Myocyte (in vitro differentiated cells): Measurements from ENCODE around the gene KIFBP. TPM values are rescaled to one million over a fixed set of nuclear protein-coding genes. Genes with fewer than 3 reads are reported as not detected.
A peak's percentile ranks its signal among the peaks of the same experiment; 100 is the strongest.
"Not testable (repeated sequence)": the region's sequence is repeated elsewhere in the genome, so short reads cannot be mapped to it uniquely, and the experiment has no call there.

ENCODE experiments used
- DNase-seq: peaks from one replicate; pipeline ENCODE4 v3.0.0-alpha.2; 2012; ENCODE audit warnings: low read depth
- total RNA-seq: library from RNA; depleted of rRNA; stranded (reverse); fragments of >200 nt; gene quantifications from 2 replicates; pipeline ENCODE4 v1.2.3, GENCODE V29; 2014

The KIFBP gene
- total RNA-seq, 1 donor from 2014 or later = 39.3 TPM

- peak; percentile 62 for DNase-seq
Observed at GRCh38 chr10:69004821-69005220, 16.2 kb downstream of the KIFBP start.

GRCh38 chr10:69005704-69006485 is 17.3 kb downstream of the KIFBP start:
- DNase-seq = no peak

DNA sequence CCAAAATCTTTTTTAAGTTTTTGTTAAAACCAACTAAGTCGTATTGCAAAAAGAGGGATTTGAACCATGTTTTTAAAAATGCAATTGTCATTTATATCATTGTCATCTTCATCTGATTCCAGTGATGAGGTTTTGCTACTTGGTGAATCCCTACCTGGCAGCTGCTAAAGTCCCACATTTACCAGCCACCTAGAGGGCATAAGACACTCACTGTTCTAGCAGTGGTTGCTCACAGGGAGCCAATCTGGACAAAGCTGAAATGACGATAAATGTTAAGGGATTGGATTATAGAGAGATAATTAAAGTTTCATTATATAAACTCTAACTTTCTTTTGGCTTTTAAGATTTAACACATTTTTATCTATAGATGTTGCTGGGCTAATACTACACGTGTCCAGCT is 18.7 kb downstream of the KIFBP start:
- no peak for DNase-seq

- DNase-seq = no peak
Observed at GRCh38 chr10:69009360-69009759, 20.8 kb downstream of the KIFBP start.

DNA sequence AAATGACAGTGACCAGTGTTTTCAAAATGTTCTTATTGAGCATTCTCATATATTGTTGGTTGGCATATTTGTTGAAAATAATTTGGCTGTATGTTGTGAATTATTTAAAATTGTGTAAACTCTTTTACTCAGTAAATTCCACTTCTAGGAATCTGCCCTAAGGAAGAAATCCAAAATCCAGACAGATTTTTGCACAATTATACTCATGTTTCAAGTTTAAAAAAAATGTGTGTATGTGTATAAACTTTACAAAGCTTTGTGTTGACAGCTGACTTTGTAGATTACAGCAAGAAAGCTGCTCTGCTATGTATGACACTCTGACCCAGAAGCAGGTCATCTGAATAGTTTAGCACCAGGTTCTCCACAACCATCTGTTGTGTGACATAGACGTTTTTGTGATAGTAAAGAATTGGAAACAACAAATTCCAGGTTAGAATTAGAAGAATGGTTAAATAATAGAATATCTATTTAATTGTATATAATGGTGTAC is 21.6 kb downstream of the KIFBP start:
- no peak for DNase-seq

DNA sequence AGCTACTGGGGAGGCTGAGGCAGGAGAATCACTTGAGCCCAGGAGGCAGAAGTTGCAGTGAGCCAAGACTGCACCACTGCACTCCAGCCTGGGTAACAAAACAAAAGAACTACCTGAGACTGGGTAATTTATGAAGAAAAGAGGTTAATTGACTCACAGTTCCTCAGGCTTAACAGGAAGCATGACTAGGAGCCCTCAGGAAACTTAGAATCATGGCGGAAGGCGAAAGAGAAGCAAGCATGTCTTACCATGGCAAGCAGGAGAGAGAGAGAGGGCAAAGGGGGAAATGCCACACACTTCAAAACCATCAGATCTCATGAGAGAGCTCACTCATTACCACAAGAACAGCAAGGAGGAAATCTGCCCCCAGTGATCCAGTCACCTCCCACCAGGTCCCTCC is 24.2 kb downstream of the KIFBP start:
- not testable (repeated sequence) for DNase-seq

DNA sequence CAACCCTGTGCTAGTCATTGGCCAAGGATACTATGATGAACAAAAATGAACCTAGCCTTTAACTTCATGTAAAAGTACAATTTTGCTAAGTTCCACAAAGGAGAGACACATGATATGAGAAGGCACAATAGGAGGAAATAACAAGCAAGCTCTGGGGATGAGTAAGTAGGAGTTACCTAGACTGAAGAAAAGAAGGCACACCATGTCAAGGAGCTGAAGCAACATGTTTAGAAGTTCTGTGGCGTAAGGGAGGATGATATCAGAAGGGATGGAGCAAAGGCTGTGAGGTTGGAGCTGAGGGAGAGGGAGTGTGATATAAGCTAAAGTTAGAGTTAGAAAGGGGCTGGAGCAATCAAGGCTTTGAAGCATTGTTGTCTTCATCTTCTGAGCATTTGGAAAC is 25.6 kb downstream of the KIFBP start:
- no peak for DNase-seq

DNA sequence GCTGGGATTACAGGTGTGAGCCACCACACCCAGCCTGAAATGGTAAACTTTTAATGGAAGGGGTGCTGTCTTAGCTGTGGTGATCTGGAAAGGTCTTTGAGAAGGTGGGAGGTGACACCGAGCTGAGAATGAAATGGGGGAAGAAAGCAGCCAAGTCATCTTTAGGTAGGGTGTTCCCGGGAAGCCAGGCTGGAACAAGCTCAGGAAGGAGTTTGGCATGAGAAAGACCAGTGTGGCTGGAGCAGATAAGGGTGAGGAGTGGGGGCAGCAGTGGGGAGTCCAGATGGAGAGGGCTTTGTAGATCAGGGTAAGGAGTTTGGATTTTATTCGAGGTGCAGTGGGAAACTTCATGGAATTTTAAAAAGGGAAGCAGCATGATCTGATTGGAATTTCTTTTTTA is 30.0 kb downstream of the KIFBP start:
- DNase-seq = no peak

- DNase-seq = no peak
Observed at GRCh38 chr10:69022611-69023010, 34.0 kb downstream of the KIFBP start.

DNA sequence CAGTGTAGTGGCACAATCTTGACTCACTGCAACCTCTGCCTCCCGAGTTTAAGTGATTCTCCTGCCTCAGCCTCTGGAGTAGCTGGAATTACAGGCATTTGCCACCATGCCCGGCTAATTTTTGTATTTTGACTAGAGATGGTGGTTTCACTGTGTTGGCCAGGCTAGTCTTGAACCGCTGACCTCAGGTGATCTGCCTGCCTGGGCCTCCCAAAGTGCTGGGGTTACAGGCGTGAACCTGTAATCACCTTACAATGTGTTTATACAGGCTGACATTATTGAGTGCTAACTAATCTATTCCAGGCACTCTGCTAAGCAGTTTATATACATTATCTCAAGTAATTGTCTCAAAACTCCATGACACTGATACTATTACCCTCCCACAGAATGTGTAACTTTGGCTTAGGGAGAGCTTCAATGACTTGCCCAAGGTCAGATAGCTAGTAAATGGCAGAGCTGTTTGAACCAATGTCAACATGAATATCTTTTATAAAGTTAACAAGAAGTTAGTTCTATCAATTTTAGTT is 36.8 kb downstream of the KIFBP start:
- no peak for DNase-seq

DNA sequence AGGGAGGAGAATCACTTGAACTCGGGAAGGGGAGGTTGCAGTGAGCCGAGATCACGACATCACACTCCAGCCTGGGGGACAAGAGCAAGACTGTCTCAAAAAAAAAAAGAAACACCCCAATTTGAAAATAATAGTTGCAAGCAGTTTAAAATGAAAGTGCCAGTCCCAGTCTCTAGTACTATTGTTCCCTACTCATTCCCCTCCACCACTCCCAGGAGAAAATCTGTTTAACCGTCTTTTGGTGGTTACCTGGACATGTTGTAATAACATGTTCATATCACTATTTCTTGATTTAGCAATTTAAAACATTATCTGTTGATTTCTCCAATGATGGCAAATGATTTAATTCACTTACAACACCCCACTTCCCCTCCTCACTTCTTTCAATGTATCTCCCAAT is 44.7 kb downstream of the KIFBP start:
- DNase-seq = no peak

DNA sequence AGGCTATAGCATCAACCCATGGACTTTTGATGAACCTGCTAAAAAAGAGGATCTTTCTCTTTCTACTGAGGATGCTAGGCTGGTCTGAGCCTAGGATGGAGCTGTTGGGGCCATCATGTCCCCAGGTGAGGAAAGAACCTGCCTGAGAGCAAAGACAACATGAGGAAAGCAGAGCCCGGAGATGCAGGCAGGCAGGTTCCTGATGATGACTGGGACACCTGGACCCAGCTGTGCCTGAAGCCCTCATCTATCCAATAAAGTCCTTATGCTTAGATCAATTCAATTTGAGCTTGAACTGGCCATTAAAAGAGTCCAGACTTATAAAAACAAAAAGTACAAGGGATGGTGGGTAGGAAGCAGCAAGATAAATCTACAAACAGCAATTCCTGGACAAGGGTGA is 48.9 kb downstream of the KIFBP start:
- DNase-seq = no peak

GRCh38 chr10:69040904-69041303 is 52.3 kb downstream of the KIFBP start:
- DNase-seq = not testable (repeated sequence)

GRCh38 chr10:69042417-69042816 is 53.8 kb downstream of the KIFBP start:
- DNase-seq = no peak

DNA sequence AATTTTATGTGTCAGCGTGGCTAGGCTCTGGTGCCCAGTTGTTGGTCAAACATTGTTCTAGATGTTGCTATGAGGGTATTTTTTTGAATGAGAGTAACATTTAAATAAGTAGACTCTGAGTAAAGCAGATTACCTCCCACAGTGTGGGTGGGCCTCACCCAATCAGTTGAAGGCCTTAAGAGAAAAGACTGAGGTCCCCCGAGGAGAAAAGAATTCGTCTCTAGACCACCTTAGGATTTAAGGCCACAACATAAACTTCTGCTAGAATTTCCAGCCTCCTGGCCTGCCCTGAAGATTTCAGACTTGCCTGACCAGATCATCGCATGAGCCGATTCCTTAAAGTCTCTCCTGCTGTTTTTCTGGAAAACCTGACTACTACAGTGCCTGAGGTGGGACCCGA is 54.2 kb downstream of the KIFBP start:
- no peak for DNase-seq

- DNase-seq = no peak
Observed at GRCh38 chr10:69043931-69044531, 55.4 kb downstream of the KIFBP start.

DNA sequence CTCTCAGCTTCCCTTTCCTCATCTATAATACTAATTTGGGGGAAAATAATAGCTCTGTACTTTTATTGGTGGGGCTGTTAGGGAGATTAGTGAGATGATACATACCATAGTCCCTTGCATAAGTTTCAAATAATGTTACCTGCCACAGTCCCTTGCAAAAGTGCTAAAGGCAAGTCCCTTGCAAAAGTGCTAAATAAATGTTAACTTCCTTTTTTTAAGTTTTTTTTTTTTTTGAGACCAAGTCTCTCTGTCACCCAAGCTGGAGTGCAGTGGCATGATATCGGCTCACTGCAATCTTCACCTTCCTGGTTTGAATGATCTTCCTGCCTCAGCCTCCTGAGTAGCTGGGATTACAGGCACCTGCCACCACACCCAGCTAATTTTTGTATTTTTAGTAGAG is 55.9 kb downstream of the KIFBP start:
- no peak for DNase-seq

GRCh38 chr10:69045441-69046300 is 57.1 kb downstream of the KIFBP start:
- DNase-seq = no peak

DNA sequence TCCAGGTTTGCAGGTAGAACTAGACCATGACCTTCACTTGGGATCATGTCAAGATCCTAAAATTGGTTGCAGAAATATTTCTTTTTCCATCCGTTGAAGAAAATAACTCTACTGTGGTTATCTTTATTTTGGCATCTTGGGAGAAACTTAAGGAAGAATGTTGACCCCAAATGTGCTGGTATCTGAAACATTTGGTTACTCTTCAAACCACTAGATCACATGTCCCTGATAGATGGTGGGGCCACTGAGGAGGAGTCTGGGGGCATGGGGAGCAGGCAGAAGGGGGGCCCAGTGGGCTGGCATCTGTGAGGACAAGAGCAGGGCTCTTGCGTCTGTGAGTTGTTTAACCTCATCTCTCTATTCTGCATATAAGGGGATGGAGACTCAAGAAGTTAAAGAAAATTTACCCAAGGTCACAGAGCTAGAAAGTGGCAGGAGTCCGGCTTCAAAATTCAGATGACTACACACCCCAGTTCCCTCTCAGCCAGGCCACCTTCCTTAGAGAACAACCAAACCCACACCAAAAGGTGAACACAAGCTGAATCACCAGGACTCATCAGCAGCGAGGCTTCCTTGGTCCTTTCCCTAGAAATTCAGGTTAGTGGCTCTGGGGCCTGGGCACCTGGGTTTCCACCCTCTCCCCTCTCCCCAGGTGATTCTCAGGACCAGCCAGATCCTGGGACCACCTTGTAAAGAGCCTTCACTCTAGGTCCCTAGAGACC is 58.7 kb downstream of the KIFBP start:
- peak; percentile 7 for DNase-seq

DNA sequence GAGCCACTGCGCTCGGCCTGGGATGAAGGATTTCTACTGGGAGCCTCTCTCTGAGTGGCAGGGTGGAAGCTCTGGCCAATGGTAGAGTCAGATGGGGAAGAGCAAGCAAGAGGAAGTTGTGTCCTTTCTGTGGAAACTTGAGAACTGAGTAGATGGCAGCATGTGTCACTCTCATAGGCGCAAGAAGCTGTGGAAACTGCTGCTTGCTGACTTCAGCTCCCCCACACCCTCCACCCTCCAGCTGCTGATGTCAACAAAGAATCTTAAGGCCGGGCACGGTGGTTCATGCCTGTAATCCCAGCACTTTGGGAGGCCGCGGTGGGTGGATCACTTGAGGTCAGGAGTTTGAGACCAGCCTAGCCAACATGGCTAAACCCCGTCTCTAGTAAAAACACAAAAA is 59.5 kb downstream of the KIFBP start:
- peak; percentile 92 for DNase-seq

GRCh38 chr10:69049566-69049961 is 61.0 kb downstream of the KIFBP start:
- no peak for DNase-seq
